ENCODE data around the gene SLC22A31.
"Not testable (repeated sequence)": the region's sequence is repeated elsewhere in the genome, so short reads cannot be mapped to it uniquely, and the experiment has no call there.

SLC22A31 gene

GRCh38 chr16:89200124-89200849 is at the start of gene SLC22A31:
Gene SLC22A31 (minus strand): TSS chr16:89200537. CDS start chr16:89200501, 36 bp downstream.
- DNase-seq (ENCODE audit: low read depth) = no peak

DNA sequence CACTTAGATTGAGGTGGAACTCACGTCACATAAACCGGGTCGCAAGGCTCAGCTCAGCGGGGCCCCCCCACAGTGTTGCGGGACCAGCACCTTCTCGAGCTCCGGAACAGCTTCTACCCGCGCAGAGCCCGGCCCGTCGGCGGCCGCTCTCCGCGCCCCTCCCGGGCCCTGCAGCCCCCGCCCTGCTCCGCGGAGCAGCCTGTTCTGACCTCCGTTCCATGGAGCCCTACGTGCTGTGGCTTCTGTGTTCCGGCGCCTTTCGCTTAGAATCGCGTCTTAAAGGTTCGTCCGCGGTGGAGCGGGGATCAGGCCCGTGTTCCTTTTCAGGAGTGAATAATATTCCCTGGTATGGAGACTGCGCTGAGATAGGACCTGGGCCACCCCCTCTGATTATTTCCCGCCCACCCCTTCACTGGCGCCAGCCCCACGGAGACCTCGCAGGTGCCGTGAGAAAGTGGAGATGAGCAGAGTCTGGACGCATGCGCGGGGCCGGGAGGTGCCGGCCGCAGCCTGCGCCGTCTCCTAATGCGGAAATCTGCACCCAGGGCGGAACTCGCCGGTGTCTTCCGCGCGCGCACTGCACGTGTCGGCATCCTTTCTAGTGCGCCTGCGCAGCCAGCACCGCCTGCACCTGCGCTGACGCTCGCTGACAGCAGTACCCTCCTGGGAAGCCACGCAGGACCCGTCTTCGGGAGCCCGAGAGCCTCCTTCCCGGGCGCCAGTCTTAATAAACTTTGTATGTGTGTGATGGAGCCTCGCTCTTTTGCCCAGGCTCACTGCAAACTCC is 48.1 kb upstream of the SLC22A31 start:
- no peak for DNase-seq (ENCODE audit: low read depth)

DNA sequence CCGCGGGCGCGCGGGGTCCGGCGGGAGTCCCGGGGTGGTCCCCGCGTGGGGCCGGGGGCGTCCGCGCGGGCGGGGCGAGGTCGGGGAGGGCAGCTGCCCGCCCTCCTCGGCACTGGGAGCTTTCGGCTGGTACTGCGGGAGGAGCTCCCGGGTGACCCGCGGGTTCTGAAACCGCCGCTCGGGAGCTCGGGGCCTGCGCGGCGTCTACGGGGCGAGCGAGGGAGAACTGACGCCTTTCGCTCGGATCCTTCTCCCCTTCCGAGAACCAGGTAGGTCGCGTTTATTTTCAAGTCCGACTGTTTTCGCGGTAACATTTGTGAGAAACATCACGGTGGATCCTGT is 47.4 kb upstream of the SLC22A31 start:
- not testable (repeated sequence) for DNase-seq (ENCODE audit: low read depth)

DNA sequence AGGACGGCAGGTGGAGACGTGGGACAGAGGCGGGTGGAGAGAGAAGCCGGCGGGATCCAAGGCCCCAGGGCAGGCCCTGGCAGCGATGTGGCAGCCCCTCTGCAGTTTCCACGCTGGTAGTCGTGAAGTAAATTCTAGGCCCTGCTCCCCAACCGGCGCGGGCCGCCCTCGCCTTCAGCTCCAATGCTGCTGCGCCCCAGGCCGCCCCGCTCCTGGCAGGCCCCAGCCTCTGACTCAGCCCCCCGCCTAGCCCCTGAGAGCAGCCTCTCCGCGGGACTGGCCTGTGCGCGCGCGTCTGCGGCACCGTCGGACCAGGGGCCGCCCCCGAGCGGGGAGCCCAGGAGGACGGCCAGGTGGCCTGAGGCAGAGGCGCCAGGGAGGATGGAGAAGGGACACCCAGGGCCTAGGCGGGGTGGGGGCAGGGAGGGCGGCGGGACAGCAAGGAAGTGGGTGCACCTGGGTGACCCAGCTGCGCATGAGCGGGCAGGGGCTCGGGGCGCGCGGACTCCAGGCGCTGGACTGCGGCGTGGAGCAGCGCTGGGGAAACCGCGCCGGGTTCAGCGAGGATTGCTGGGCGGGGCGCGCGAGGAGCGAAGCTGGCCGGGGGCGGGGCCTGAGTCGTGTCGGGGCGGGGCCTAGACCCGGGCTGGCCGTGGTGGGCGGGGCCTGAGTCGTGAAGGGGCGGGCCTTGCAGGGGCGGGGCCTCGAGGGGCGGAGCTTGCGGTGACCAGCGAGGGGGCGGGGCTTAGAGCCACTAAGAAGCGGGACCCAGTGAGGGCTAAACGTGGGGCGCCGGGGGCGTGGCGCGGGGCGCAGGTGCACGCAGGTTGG is 46.8 kb upstream of the SLC22A31 start:
- DNase-seq (ENCODE audit: low read depth) = no peak

GRCh38 chr16:89246383-89246902 is 46.1 kb upstream of the SLC22A31 start:
- DNase-seq (ENCODE audit: low read depth) = no peak

- DNase-seq (ENCODE audit: low read depth) = no peak
Measured at GRCh38 chr16:89244754-89245153, 44.4 kb upstream of the SLC22A31 start.

GRCh38 chr16:89244264-89244663 is 43.9 kb upstream of the SLC22A31 start:
- not testable (repeated sequence) for DNase-seq (ENCODE audit: low read depth)

DNA sequence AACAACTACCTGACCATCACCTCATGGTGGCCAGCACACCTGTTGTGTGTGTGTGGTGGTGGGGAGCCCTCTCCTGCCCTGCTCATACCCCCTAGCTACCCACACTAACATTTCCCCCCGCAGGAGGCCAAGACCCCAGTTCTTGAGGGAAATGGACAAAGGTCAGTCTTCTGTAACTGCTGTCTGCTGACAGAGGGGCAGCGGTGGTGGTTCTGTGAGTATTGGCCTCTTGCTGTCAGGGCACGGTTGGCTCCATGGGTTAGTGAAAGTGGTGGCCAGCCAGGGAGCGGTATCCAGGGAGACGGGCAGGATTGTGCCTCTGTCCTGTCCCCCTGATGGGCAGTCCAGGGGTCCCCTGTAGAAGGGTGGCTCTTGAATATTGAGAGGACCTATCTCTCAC is 43.3 kb upstream of the SLC22A31 start:
- no peak for DNase-seq (ENCODE audit: low read depth)

GRCh38 chr16:89242795-89243200 is 42.5 kb upstream of the SLC22A31 start:
- no peak for DNase-seq (ENCODE audit: low read depth)

DNA sequence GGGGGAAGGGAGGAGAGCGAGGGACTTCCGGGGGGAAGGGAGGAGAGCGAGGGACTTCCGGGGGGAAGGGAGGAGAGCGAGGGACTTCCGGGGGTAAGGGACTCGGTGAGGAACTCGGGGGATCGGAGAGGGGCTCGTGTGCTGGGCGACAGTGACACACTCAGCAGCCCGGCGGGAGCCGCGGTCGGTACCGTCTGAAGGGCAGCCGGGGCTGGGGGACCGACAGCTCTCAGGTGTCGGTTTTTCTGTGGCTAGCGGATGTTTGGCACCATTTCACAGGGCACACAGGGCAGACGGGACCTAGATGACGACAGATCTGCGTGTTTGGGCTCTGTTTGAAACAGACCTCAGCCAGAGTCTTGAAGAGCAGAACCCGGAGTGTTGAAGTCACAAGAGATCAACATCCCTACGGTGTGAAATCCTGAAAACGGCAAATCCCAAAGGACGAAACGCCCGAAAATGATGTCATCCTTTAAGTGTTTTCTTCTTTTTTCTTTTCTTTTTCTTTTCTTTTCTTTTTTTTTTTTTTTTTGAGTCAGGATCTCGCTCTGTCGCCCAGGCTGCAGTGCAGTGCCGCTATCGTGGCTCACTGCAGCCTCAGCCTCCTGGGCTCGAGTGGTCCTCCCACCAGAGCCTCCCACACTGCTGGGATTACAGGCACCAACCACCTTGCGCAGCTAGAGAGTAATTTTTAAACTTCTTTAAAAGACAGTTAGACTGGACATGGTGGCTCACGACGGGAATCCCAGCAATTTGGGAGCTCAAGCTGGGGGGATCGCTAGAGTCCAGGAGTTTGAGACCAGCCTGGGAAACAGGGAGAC is 41.1 kb upstream of the SLC22A31 start:
- DNase-seq (ENCODE audit: low read depth) = peak; percentile 51

DNA sequence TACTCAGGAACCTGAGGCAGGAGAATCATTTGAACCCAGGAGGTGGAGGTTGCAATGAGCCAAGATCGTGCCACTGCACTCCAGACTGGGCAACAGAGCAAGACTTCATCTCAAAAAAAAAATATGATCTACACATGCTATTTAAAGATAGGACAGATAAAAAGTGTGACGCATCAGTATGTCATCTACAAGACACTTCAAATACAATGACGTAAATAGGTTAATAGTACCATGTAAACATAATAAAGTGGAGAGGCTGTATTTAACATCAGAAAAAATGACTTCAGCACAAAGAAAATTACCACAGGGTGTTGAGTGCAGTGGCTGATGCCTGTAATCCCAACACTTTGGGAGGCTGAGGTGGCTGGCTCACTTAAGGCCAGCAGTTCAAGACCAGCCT is 37.4 kb upstream of the SLC22A31 start:
- DNase-seq (ENCODE audit: low read depth) = no peak

- DNase-seq (ENCODE audit: low read depth) = no peak
Measured at GRCh38 chr16:89233678-89234490, 33.5 kb upstream of the SLC22A31 start.

GRCh38 chr16:89232107-89232506 is 31.8 kb upstream of the SLC22A31 start:
- DNase-seq (ENCODE audit: low read depth) = no peak

- no peak for DNase-seq (ENCODE audit: low read depth)
Measured at GRCh38 chr16:89230255-89230654, 29.9 kb upstream of the SLC22A31 start.

- DNase-seq (ENCODE audit: low read depth) = no peak
Measured at GRCh38 chr16:89224665-89225064, 24.3 kb upstream of the SLC22A31 start.

DNA sequence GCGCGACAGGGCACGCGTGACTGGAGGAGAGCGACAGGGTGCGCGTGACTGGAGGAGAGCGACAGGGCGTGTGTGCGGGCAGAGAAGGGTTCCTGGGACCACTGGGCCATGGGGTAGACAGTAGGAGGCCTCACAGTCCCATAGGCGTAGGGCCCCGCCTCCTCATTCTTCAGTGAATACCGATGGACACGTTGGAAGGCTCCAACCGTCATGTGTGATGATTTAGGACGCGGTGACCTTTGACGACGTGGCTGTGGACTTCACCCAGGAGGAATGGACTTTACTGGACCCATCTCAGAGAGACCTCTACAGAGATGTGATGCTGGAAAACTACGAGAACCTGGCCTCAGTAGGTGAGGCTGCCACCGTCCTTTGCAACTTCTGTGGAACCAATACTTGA is 22.6 kb upstream of the SLC22A31 start:
- DNase-seq (ENCODE audit: low read depth) = no peak

GRCh38 chr16:89221604-89222003 is 21.3 kb upstream of the SLC22A31 start:
- no peak for DNase-seq (ENCODE audit: low read depth)

GRCh38 chr16:89219365-89219764 is 19.0 kb upstream of the SLC22A31 start:
- no peak for DNase-seq (ENCODE audit: low read depth)

GRCh38 chr16:89217388-89218191 is 17.3 kb upstream of the SLC22A31 start, which contains the start of gene ZNF778:
Gene ZNF778 (plus strand): TSS chr16:89217703. CDS start chr16:89221128, 3,425 bp downstream.
- peak; percentile 34 for DNase-seq (ENCODE audit: low read depth)

DNA sequence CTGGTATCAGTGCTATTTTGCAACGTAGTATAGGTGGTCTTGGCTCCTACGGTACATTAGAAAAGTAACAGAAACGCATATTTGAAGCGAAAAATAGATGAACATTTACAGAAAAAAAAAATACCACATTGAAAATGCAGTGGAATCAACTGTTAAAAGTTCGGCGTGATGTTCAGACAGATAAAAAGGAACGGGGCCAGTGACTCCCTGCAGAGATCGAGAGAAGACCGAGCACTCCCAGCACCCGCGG is 16.7 kb upstream of the SLC22A31 start:
- DNase-seq (ENCODE audit: low read depth) = no peak

All from GM04503 (cell line).